ENCODE results near the gene RAB26. TPM values are rescaled to one million over a fixed set of nuclear protein-coding genes. Genes with fewer than 3 reads are reported as not detected.

Gene RAB26
- total and polyA plus RNA-seq, 7 donors, result 0.17 to 1.7 (median 0.32) TPM

GRCh38 chr16:2154533-2155090 is 6.2 kb downstream of the RAB26 start:
- Histone ChIP-seq H3K27me3 (ENCODE audit: insufficient read depth in 3 of 3, low read length in 2 of 3) (no peaks in the 10 kb centered on the region), H3K27ac (peak overlapping the region; percentile 90), H3K4me3 (peak overlapping the region; percentile 80), H3K9me3 (no peaks in the 10 kb centered on the region), H3K4me1 (peaks cover 68% of the 10 kb centered on the region), H3K36me3 (ENCODE audit: insufficient read depth in 1 of 2, low read depth in 1 of 2) (peaks cover 0 to 30% of the 10 kb centered on the region in 2 donors)
- intact Hi-C loops (cut with DNase I), result loop anchor here (5.0 kb wide), 4 partner anchors 53 to 333 kb away; partner anchors contain the start of genes ECI1 (in 1 of the 2) and MLST8 (in 1 of the 2)
- WGBS, 3 donors, result 3 to 5% (median 4%) methylated on average over 23 of the region's 23 CpGs
- no peak for DNase-seq
- ATAC-seq, result peak in 1 of 4 donors; percentile 0
- TF ChIP-seq CTCF (IDR thresholded peaks at IDR 0.05), result no peak

GRCh38 chr16:2155091-2155950 is 6.9 kb downstream of the RAB26 start, which contains the start of gene TRAF7:
TRAF7 (plus strand) TSS chr16:2155782; CDS start chr16:2163921, 8,139 bp downstream.
- Histone ChIP-seq H3K4me3 (peak within 1 kb of the TSS; percentile 80), H3K27me3 (ENCODE audit: insufficient read depth in 3 of 3, low read length in 2 of 3) (no peaks in the 10 kb centered on the region), H3K9me3 (no peaks in the 10 kb centered on the region), H3K36me3 (ENCODE audit: insufficient read depth in 1 of 2, low read depth in 1 of 2) (peaks cover 0 to 30% of the 10 kb centered on the region in 2 donors), H3K4me1 (peaks cover 67% of the 10 kb centered on the region), H3K27ac (peak within 1 kb of the TSS; percentile 90)
- 0 to 1% (median 0%) methylated on average over 52 to 94 of the region's 94 CpGs for WGBS, 3 donors
- intact Hi-C loops (cut with DNase I), result loop anchor here in 1 of 2 donors (5.0 kb wide), 3 partner anchors 52 to 332 kb away; partner anchors contain the start of genes ECI1 and MLST8
- no peak for TF ChIP-seq CTCF (IDR thresholded peaks at IDR 0.05)
- peak; percentile 88 to 91 (median 89) for ATAC-seq
- DNase-seq, result peak; percentile 99

DNA sequence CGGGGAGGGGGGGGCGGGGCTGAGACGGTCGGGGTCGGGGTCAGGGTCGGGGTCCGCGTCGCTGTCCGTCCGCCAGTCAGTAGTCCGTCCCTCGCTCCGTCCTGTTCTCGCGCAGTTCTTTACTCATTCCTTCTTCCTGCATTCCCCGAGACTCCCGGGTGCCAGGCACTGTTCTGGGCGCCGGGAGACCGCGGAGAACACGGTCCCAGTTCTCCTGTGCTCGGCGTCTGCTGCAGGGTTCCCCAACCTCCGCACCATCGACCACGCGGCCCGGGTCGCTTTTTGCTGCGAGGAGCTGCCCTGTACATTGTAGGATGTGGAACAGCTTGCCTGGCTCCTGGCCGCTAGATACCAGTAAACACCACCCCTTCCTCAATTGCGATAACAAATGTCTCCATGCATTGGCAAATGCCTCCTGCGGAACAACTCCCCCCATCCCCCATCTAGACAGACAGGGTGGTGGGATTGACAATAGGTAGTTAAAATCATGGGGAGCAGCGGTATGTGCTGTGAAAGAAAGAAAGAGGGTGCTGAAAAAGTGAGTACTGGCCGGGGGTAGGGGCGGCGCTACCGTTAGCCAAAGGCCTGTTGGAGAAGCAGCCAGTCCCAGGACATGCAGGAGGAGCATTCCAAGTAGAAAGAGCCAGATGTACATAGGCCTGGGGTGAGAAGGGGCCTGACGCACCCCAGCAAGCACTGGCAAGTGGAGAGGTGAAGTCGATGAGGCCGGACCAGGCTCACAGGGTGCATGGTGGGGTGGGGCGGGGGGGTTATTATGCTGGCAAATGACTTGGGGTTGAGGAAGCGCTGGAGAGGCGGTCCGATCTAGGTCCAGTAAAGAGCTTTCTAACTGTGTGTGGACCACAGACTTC is 7.8 kb downstream of the RAB26 start:
- Histone ChIP-seq H3K4me1 (peaks cover 62% of the 10 kb centered on the region), H3K36me3 (ENCODE audit: insufficient read depth in 1 of 2, low read depth in 1 of 2) (peaks cover 0 to 28% of the 10 kb centered on the region in 2 donors), H3K4me3 (peak overlapping the region; percentile 80), H3K27ac (peak overlapping the region; percentile 90), H3K9me3 (no peaks in the 10 kb centered on the region), H3K27me3 (ENCODE audit: insufficient read depth in 3 of 3, low read length in 2 of 3) (no peaks in the 10 kb centered on the region)
- WGBS, 3 donors, result 6 to 10% (median 8%) methylated on average over 31 to 47 of the region's 47 CpGs
- ATAC-seq (no peak), DNase-seq (no peak)
- intact Hi-C loops (cut with DNase I), result loop anchor here in 1 of 2 donors (5.0 kb wide), 3 partner anchors 51 to 331 kb away; partner anchors contain the start of genes ECI1 and MLST8
- no peak for TF ChIP-seq CTCF (IDR thresholded peaks at IDR 0.05)

DNA sequence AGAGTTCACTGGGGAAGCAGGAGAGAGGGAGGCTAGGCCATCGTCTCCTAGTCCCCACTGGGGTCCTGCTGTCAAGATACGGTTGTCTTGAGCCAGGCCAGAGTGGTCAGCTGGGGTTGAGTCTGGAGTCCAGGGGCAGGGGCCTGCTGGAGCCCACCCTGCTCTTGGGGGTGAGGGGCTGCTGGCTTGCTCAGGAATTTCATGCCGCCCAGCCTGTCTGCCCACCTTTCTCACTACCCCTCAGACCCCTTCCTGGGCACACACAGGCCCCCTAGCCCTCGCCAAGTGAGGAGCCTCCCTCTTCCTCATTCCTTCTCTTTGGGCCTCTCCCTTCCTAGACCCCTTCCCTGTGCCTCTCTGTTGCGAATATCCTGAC is 8.4 kb downstream of the RAB26 start:
- peak overlapping the region; percentile 90 for H3K27ac ChIP-seq
- peak overlapping the region; percentile 80 for H3K4me3 ChIP-seq
- no peak for TF ChIP-seq CTCF (IDR thresholded peaks at IDR 0.05)
- DNase-seq, result no peak
- no peaks in the 10 kb centered on the region for H3K27me3 ChIP-seq (ENCODE audit: insufficient read depth in 3 of 3, low read length in 2 of 3)
- H3K36me3 ChIP-seq (ENCODE audit: insufficient read depth in 1 of 2, low read depth in 1 of 2), result peaks cover 0 to 22% of the 10 kb centered on the region in 2 donors
- H3K4me1 ChIP-seq, result peaks cover 60% of the 10 kb centered on the region
- ATAC-seq, result no peak
- WGBS, 3 donors, result 65 to 72% (median 66%) methylated on average over 5 of the region's 5 CpGs
- intact Hi-C loops (cut with DNase I), result loop anchor here in 1 of 2 donors (5.0 kb wide), 3 partner anchors 50 to 330 kb away; partner anchors contain the start of genes ECI1 and MLST8
- H3K9me3 ChIP-seq, result no peaks in the 10 kb centered on the region
